HepG2 (cell line): ENCODE results near the gene KLHL36. TPM values are rescaled to one million over a fixed set of nuclear protein-coding genes. Genes with fewer than 3 reads are reported as not detected.

Source experiments
- ATAC-seq: fragments of 200-7000 bp; cut with Tn5 transposase; 3 replicates; pipeline ENCODE4 v1.9.1; 2020; ENCODE audit warnings: mild to moderate bottlenecking, moderate library complexity
- BruUV-seq: library from RNA; stranded (reverse); fragments of 400-500 nt; replicated peaks from 2 replicates; lab custom pipeline; 2021; lab: Mats Ljungman, UMichigan
- CTCF ChIA-PET: fragments of 300-600 bp; formaldehyde crosslinking; extraction: SDS; loops from one replicate; lab custom pipeline; 2021; ENCODE audit warnings: low total read pairs, inconsistent platforms, low intra/inter-chr PET ratio; lab: Yijun Ruan, JAX
- POLR2A ChIA-PET: fragments of 350-600 bp; sonication (Branson Sonifier 250); formaldehyde crosslinking; loops from one replicate; lab custom pipeline; 2020; ENCODE audit warnings: antibody characterized with exemption, inconsistent platforms; lab: Yijun Ruan, JAX
- DNase-seq: peaks from one replicate; pipeline ENCODE4 v3.0.0-alpha.2; 2015; ENCODE audit warnings: low spot score
- FAIRE-seq: peaks from 3 replicates; lab custom pipeline; 2011; peaks lifted over from hg19 to GRCh38; lab: Jason Lieb, UNC
- H2AFZ ChIP-seq: one replicate; pipeline ENCODE4 v1.6.1; 2011; ENCODE audit warnings: low read length, inconsistent platforms
- H3K27ac ChIP-seq: fragments of 300-600 bp; 3 replicates; pipeline ENCODE4 v1.8.0; 2011; ENCODE audit warnings: mixed run types, mild to moderate bottlenecking, mixed read lengths, low read length, inconsistent platforms; ENCODE audit not compliant: insufficient read depth; ENCODE audit errors: extremely low read length
- H3K27me3 ChIP-seq, 2 experiments: fragments of 200-600 bp in 1 of 2; 2 replicates in 1 of 2; 3 replicates in 1 of 2; pipeline versions ENCODE4 v1.6.0 to v1.8.0; 2011; ENCODE audit warnings: low read length in 2 of 2, mild to moderate bottlenecking in 2 of 2, moderate library complexity in 2 of 2, inconsistent platforms in 1 of 2; ENCODE audit not compliant: insufficient read depth in 2 of 2, control insufficient read depth in 1 of 2
- H3K36me3 ChIP-seq, 2 experiments: fragments of 200-600 bp in 1 of 2; replicated peaks in 1 of 2; 2 replicates in 1 of 2; 3 replicates in 1 of 2; pipeline versions ENCODE4 v1.5.1 to v1.8.0; 2011; ENCODE audit warnings: low read length in 2 of 2, inconsistent platforms in 1 of 2; ENCODE audit not compliant: insufficient read depth in 2 of 2, control insufficient read depth in 1 of 2
- H3K4me1 ChIP-seq: 2 replicates; pipeline ENCODE4 v1.5.1; 2012; ENCODE audit warnings: low read length, inconsistent platforms; ENCODE audit not compliant: insufficient read depth
- H3K4me2 ChIP-seq: 2 replicates; pipeline ENCODE4 v1.6.0; 2011; ENCODE audit warnings: low read depth, low read length, inconsistent platforms
- H3K4me3 ChIP-seq, 3 experiments: fragments of 200-600 bp in 1 of 3; sonication (generic), shearing (Covaris generic) in 1 of 3; replicated peaks in 1 of 3; 2 replicates each; pipeline ENCODE4 v1.5.1; 2011 to 2016; ENCODE audit warnings: low read length in 3 of 3, inconsistent platforms in 2 of 3, low read depth in 2 of 3, mild to moderate bottlenecking in 2 of 3, control low read depth in 1 of 3, mixed read lengths in 1 of 3; ENCODE audit not compliant: insufficient read depth in 1 of 3
- H3K79me2 ChIP-seq: one replicate; pipeline ENCODE4 v1.6.1; 2011; ENCODE audit warnings: low read length, inconsistent platforms; ENCODE audit not compliant: insufficient read depth
- H3K9ac ChIP-seq: 2 replicates; pipeline ENCODE4 v1.6.0; 2011; ENCODE audit warnings: mild to moderate bottlenecking, low read depth, low read length, inconsistent platforms; ENCODE audit not compliant: insufficient read depth
- H3K9me3 ChIP-seq: 2 replicates; pipeline ENCODE4 v1.5.1; 2012; ENCODE audit warnings: mild to moderate bottlenecking, low read length
- H4K20me1 ChIP-seq: 2 replicates; pipeline ENCODE4 v1.6.0; 2011; ENCODE audit warnings: inconsistent platforms, mild to moderate bottlenecking, low read length, moderate library complexity; ENCODE audit not compliant: insufficient read depth
- BRCA1 ChIP-seq: sonication (generic); formaldehyde crosslinking; IDR thresholded peaks from 2 replicates; pipeline ENCODE4 v1.4.0; 2020; ENCODE audit warnings: missing genetic modification reagents
- NAIF1 ChIP-seq: sonication (generic); formaldehyde crosslinking; IDR thresholded peaks from 2 replicates; pipeline ENCODE4 v1.5.0; 2020; ENCODE audit warnings: mild to moderate bottlenecking, missing genetic modification reagents, borderline replicate concordance
- NFYC ChIP-seq: IDR thresholded peaks from 2 replicates; pipeline ENCODE4 v1.6.1; 2016; ENCODE audit warnings: missing genetic modification reagents, missing compliant biosample characterization
- RFX3 ChIP-seq: IDR thresholded peaks from 2 replicates; pipeline ENCODE4 v1.6.1; 2016; ENCODE audit warnings: missing biosample characterization, missing genetic modification reagents
- SMARCE1 ChIP-seq: fragments of 450-650 bp; IDR thresholded peaks from 2 replicates; pipeline ENCODE4 v1.6.1; 2017; ENCODE audit warnings: borderline replicate concordance
- SSRP1 ChIP-seq: IDR thresholded peaks from 2 replicates; pipeline ENCODE4 v1.6.1; 2016; ENCODE audit warnings: control low read depth
- ZBTB8A ChIP-seq: sonication (generic); formaldehyde crosslinking; IDR thresholded peaks from 2 replicates; pipeline ENCODE4 v1.4.0; 2020; ENCODE audit warnings: mild to moderate bottlenecking, low read depth, missing genetic modification reagents, borderline replicate concordance
- ZNF264 ChIP-seq: sonication (generic); formaldehyde crosslinking; IDR thresholded peaks from 2 replicates; pipeline ENCODE4 v1.4.0; 2020; ENCODE audit warnings: missing genetic modification reagents
- ZNF354B ChIP-seq: sonication (generic); formaldehyde crosslinking; IDR thresholded peaks from 2 replicates; pipeline ENCODE4 v1.8.0; 2022; ENCODE audit warnings: mild to moderate bottlenecking, missing genetic modification reagents
- ZNF468 ChIP-seq: sonication (generic); formaldehyde crosslinking; IDR thresholded peaks from 2 replicates; pipeline ENCODE4 v1.8.0; 2022; ENCODE audit warnings: mild to moderate bottlenecking, moderate library complexity, missing genetic modification reagents
- ZSCAN30 ChIP-seq: sonication (generic); formaldehyde crosslinking; IDR thresholded peaks from 2 replicates; pipeline ENCODE4 v1.5.0; 2020; ENCODE audit warnings: mild to moderate bottlenecking, missing genetic modification reagents
- WGBS: methylation state at CpG from one replicate; pipeline ENCODE4 v1.1.6; 2017; ENCODE audit warnings: low lambda C conversion rate; 5-methylcytosine and 5-hydroxymethylcytosine counted together
- in situ Hi-C: cut with HindIII; loops from 2 replicates; pipeline ENCODE4 v1.10.0; 2017; ENCODE audit warnings: low pct_unique_long_range_greater_than_20kb; ENCODE audit not compliant: extremely low pct_ligation_motif_present
- intact Hi-C: fragments of 100-400 bp; cut with micrococcal nuclease; formaldehyde crosslinking; loops from one replicate; pipeline ENCODE4 v1.10.0; 2022; ENCODE audit not compliant: unreplicated experiment
- polyA plus RNA-seq, 8 experiments: library from polyadenylated mRNA; depleted of rRNA in 3 of 8; stranded (reverse) in 7 of 8; unstranded in 1 of 8; fragments of >200 nt; fragmentation: Illumina TruSeq in 4 of 8; extraction: Trizol in 4 of 8; gene quantifications; 2 replicates each; pipeline versions ENCODE4 v1.2.1 to v1.2.3, GENCODE V29; 2011 to 2016; ENCODE audit warnings: low read depth in 4 of 8, missing spikeins in 1 of 8, mixed read lengths in 1 of 8; ENCODE audit not compliant: insufficient read depth in 1 of 8
- total RNA-seq, 5 experiments: library from RNA; depleted of rRNA; stranded (reverse); fragments of >200 nt; fragmentation: Illumina TruSeq; extraction: Trizol; gene quantifications; 2 replicates each; pipeline ENCODE4 v1.2.3, GENCODE V29; 2016; ENCODE audit warnings: low read depth in 1 of 5
- TF ChIP-seq, protein P1 (sequence below): sonication (generic); formaldehyde crosslinking; IDR thresholded peaks from 2 replicates; pipeline ENCODE4 v1.8.1; 2023; ENCODE audit warnings: missing genetic modification reagents, inconsistent platforms, borderline replicate concordance
- TF ChIP-seq, protein P2 (sequence below): sonication (generic); formaldehyde crosslinking; IDR thresholded peaks from 2 replicates; pipeline ENCODE4 v1.5.0; 2020; ENCODE audit warnings: mild to moderate bottlenecking, missing genetic modification reagents, borderline replicate concordance
- TF ChIP-seq, protein P3 (sequence below): sonication (generic); formaldehyde crosslinking; IDR thresholded peaks from 2 replicates; pipeline ENCODE4 v1.4.0; 2020; ENCODE audit warnings: missing genetic modification reagents, borderline replicate concordance

Gene KLHL36
- total and polyA plus RNA-seq, 2 of the 13 experiments (the other 11 are each of a cell fraction or from before 2014, with no cell fraction given): 24.3 to 26.0 TPM

DNA sequence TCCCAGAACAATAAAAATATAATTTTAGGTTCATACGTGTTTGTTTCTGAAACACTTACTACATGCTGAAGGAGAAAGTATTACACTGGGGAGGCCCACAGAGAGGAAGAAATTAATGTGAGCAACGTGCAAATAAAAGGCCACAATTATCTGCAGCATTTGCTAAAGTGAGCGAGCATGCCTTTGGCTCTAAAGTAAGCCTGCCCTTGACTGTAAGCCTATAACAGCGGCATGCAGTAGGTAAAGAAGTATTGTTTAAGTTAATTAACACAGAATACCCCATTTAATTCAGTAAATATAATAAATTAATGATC is 17.2 kb upstream of the KLHL36 start:
- no peaks in the 10 kb centered on the region for H4K20me1 ChIP-seq
- no peaks in the 10 kb centered on the region for H3K36me3 ChIP-seq
- in situ Hi-C loops (no loop called here), intact Hi-C loops (no loop called here)
- H3K79me2 ChIP-seq: no peaks in the 10 kb centered on the region
- peaks cover 28% of the 10 kb centered on the region for H3K4me1 ChIP-seq
- no peak overlapping the region for H2AFZ ChIP-seq
- ChIA-PET CTCF (no interaction called here), POLR2A (no interaction called here)
- H3K27me3 ChIP-seq: peaks cover 1 to 25% of the 10 kb centered on the region in 2 experiments; a peak in 3 of 5 replicates
- ATAC-seq (no peak), DNase-seq (no peak), FAIRE-seq (no peak)
- no peak overlapping the region for H3K27ac ChIP-seq
- no peaks in the 10 kb centered on the region for H3K9me3 ChIP-seq
- TF ChIP-seq ZSCAN30 (CRISPR knock-in tag) (no peak), ZBTB8A (CRISPR knock-in tag) (no peak)
- 35% methylated on average over 4 of the region's 4 CpGs for WGBS
- no peak overlapping the region for H3K9ac ChIP-seq
- BruUV-seq: no TSS peak
- H3K4me3 ChIP-seq: no peak overlapping the region
- no peak overlapping the region for H3K4me2 ChIP-seq

DNA sequence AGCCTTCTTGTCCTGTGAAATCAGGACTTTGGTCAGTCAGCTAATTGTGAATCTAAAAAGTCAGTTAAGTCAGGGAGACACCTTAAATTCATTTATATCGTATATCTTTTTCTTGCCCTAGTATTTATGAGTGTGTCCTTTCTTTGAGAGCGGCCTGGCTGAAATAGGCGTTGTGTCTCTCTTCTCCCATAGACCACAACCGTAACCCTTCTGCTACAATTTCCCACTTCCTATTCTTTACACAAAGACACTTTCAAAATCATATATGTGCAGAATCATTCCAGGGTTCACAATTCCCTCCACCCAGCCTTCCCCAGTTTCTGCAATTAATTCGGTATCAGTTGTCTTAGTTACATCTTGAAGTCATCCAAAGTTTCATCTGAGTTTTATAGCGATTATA is 16.4 kb upstream of the KLHL36 start:
- Histone ChIP-seq H3K27me3 (peaks cover 1 to 25% of the 10 kb centered on the region in 2 experiments; a peak in 3 of 5 replicates), H3K27ac (no peak overlapping the region), H3K9ac (no peak overlapping the region), H3K36me3 (no peaks in the 10 kb centered on the region), H2AFZ (no peak overlapping the region), H3K9me3 (no peaks in the 10 kb centered on the region), H4K20me1 (no peaks in the 10 kb centered on the region), H3K4me2 (no peak overlapping the region), H3K79me2 (no peaks in the 10 kb centered on the region), H3K4me1 (peaks cover 32% of the 10 kb centered on the region), H3K4me3 (no peak overlapping the region)
- BruUV-seq: no TSS peak
- WGBS: 69% methylated on average over 6 of the region's 6 CpGs
- DNase-seq (no peak), FAIRE-seq (no peak), ATAC-seq (no peak)
- ChIA-PET CTCF (no interaction called here), POLR2A (no interaction called here)
- in situ Hi-C loops (no loop called here), intact Hi-C loops (no loop called here)
- TF ChIP-seq NFYC (CRISPR knock-in tag) (no peak), ZNF354B (no peak), ZNF468 (CRISPR knock-in tag) (no peak), RFX3 (CRISPR knock-in tag) (no peak), ZNF264 (CRISPR knock-in tag) (no peak), SMARCE1 (no peak), BRCA1 (CRISPR knock-in tag) (no peak), NAIF1 (CRISPR knock-in tag) (no peak), SSRP1 (CRISPR knock-in tag) (no peak)
- TF ChIP-seq, protein P1, sequence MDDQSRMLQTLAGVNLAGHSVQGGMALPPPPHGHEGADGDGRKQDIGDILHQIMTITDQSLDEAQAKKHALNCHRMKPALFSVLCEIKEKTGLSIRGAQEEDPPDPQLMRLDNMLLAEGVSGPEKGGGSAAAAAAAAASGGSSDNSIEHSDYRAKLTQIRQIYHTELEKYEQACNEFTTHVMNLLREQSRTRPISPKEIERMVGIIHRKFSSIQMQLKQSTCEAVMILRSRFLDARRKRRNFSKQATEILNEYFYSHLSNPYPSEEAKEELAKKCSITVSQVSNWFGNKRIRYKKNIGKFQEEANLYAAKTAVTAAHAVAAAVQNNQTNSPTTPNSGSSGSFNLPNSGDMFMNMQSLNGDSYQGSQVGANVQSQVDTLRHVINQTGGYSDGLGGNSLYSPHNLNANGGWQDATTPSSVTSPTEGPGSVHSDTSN (CRISPR knock-in tag): no peak
- TF ChIP-seq, protein P2, sequence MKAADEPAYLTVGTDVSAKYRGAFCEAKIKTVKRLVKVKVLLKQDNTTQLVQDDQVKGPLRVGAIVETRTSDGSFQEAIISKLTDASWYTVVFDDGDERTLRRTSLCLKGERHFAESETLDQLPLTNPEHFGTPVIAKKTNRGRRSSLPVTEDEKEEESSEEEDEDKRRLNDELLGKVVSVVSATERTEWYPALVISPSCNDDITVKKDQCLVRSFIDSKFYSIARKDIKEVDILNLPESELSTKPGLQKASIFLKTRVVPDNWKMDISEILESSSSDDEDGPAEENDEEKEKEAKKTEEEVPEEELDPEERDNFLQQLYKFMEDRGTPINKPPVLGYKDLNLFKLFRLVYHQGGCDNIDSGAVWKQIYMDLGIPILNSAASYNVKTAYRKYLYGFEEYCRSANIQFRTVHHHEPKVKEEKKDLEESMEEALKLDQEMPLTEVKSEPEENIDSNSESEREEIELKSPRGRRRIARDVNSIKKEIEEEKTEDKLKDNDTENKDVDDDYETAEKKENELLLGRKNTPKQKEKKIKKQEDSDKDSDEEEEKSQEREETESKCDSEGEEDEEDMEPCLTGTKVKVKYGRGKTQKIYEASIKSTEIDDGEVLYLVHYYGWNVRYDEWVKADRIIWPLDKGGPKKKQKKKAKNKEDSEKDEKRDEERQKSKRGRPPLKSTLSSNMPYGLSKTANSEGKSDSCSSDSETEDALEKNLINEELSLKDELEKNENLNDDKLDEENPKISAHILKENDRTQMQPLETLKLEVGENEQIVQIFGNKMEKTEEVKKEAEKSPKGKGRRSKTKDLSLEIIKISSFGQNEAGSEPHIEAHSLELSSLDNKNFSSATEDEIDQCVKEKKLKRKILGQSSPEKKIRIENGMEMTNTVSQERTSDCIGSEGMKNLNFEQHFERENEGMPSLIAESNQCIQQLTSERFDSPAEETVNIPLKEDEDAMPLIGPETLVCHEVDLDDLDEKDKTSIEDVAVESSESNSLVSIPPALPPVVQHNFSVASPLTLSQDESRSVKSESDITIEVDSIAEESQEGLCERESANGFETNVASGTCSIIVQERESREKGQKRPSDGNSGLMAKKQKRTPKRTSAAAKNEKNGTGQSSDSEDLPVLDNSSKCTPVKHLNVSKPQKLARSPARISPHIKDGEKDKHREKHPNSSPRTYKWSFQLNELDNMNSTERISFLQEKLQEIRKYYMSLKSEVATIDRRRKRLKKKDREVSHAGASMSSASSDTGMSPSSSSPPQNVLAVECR (CRISPR knock-in tag): no peak
- TF ChIP-seq, protein P3, sequence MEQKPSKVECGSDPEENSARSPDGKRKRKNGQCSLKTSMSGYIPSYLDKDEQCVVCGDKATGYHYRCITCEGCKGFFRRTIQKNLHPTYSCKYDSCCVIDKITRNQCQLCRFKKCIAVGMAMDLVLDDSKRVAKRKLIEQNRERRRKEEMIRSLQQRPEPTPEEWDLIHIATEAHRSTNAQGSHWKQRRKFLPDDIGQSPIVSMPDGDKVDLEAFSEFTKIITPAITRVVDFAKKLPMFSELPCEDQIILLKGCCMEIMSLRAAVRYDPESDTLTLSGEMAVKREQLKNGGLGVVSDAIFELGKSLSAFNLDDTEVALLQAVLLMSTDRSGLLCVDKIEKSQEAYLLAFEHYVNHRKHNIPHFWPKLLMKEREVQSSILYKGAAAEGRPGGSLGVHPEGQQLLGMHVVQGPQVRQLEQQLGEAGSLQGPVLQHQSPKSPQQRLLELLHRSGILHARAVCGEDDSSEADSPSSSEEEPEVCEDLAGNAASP (CRISPR knock-in tag): no peak
